Kasumi-1 (cell line): ENCODE measurements around the gene KANSL3.
"Not testable (repeated sequence)": the region's sequence is repeated elsewhere in the genome, so short reads cannot be mapped to it uniquely, and the experiment has no call there.

Source experiments
- DNase-seq, 2 experiments: peaks; one replicate each; lab custom pipeline; 2025; lab: John Stamatoyannopoulos, UW

The KANSL3 gene

GRCh38 chr2:96654791-96655190 is 16.7 kb upstream of the KANSL3 start:
- not testable (repeated sequence) for DNase-seq

GRCh38 chr2:96651793-96652192 is 13.7 kb upstream of the KANSL3 start:
- no peak for DNase-seq

DNA sequence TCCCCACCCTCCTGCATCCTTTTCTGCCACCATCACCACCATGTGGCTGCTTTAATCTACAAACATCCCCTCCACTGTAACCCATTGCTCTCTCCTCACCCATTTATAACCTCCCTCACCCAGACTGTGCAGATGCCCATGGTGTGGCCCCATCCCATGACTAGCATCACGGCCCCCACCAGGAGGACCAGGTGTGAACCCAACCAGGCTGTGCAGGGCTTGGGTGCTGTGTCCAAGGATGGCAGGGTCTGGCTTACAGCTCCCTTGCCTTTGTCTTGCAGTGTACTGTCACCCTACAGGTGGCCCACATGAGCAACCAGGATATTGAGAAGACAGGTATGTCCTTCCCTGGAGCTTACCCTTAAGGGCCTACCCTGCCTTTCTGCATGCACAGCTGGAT is 11.2 kb upstream of the KANSL3 start:
- DNase-seq, result no peak

- no peak for DNase-seq
Measured at GRCh38 chr2:96648306-96648930, 10.3 kb upstream of the KANSL3 start.

- no peak for DNase-seq
Measured at GRCh38 chr2:96647681-96648080, 9.6 kb upstream of the KANSL3 start.

DNA sequence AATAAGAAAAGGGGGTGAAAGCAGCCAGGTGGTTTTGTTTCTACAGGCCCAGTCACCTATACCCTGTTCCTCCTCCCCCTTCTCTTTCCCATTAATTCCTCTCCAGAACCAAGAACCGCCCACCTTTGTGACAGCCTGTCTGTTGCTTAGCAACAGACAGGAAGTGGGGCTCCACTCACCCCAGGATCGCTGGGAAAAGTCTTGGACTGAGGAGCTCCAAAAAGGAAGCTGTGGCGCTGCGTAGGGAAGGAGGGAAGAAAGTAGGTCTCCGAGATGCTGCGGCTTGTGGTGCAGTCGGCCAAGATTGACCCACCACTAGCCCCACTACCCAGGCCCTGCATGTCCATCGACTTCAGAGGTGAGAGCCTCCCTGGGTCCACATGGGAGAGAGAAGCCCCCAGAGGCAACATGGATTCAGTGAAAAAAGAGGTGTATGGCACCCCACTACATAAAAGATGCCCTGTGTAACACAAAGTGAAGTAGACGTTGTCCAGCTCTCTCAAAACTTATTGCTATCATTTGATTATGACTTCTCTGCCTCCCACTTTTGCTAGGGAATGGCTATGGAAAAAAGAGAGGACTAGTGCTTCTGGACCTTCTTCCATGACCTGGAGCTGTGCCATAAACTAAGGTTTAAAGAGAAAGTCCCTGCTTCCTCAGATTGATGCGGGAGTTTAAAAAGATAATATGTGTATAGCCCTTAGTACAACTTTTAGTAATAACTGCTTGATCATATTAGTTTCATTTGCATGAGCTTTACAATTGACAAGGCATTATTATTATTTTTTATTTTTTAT is 4.7 kb upstream of the KANSL3 start, which contains the start of gene FER1L5:
Gene FER1L5 (plus strand): TSS at position 201 of the 797 bp plus-strand sequence. CDS start 73 bp downstream, at position 274.
- no peak for DNase-seq

- DNase-seq, result peak; percentile 49 to 53
Measured at GRCh38 chr2:96637385-96638143, 548 bp downstream of the KANSL3 start.

DNA sequence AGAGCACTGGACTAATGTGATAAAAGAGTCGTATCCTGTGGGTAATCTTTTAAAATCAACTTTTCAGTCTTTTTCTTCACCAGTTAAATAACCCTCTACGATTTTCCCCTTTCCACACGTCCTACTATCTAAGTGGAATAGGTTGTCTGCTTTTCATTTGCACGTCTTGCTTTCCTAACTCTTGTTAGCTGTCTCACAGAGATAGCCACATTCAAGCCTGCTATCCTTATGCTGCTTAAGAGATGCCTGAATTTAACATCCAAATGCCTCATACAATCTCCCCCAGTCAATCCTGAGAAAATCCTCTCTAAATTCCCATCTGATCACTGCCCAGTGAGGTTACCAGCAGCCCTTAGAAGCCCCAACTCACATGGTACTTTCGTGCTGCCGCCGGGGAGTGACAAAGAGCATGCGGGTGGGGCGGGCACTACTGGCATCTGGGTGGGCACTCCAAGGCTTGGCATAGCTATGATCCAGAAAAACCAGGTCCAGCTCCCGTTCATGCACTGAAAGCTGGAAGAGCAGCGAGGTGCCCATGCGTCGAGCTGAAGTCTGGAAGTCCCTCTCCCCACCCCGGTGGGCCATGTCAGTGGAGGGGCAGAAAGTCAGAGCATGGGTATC is 1.5 kb downstream of the KANSL3 start:
- no peak for DNase-seq

DNA sequence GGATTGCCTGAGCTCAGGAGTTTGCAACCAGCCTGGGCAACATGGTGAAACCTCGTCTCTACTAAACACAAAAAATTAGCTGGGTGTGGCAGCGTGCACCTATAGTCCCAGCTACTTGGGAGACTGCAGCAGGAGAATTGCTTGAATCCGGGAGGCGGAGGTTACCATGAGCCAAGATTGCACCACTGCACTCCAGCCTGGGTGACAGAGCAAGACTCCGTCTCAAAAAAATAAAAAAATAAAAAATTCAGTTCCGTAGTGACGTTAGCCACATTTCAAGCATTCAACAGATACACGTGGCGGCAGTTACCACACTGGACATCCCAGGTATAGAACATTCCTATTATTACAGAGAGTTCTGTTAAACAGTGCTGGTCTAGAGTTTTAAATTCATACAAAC is 4.5 kb downstream of the KANSL3 start:
- no peak for DNase-seq

DNA sequence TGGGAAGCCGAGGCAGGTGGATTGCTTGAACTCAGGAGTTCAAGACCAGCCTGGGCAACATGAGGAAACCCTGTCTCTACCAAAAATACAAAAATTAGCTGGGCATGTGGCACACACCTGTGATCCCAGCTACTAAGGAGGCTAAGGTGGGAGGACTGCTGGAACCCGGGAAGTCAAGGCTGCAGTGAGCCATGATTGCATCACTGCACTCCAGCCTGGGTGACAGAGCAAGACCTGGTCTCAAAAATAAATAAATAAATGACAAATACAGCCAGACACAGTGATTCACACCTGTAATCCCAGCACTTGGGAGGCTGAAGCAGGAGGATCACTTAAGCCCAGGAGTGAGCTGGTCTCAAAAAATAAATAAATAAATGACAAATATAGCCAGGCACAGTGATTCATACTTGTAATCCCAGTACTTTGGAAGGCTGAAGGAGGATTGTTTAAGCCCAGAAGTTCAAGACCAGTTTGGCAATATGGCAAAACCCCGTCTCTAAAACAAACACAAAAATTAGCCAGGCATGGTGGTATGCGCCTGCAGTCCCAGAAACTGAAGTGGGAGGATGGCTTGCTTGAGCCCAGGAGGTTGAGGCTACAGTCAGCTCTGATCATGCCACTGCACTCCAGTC is 6.2 kb downstream of the KANSL3 start:
- DNase-seq, result no peak

DNA sequence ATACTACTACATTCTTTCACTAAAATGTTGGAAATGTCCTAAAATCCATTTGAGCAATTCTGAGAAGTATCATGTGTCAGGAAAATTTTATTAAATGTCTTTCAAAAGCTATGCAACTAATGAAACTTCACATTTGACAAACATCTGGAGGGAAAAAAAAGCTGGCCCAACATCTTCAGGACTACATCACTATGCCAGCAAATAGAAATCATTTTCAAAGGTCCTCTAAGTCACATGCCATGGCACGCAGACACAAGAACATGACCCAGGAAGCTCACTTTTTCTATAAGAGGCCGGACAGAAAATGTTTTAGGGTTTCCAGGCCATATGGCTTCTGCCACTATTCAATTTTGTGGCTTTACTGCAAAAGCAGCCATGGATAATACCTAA is 11.6 kb downstream of the KANSL3 start:
- DNase-seq, result no peak

DNA sequence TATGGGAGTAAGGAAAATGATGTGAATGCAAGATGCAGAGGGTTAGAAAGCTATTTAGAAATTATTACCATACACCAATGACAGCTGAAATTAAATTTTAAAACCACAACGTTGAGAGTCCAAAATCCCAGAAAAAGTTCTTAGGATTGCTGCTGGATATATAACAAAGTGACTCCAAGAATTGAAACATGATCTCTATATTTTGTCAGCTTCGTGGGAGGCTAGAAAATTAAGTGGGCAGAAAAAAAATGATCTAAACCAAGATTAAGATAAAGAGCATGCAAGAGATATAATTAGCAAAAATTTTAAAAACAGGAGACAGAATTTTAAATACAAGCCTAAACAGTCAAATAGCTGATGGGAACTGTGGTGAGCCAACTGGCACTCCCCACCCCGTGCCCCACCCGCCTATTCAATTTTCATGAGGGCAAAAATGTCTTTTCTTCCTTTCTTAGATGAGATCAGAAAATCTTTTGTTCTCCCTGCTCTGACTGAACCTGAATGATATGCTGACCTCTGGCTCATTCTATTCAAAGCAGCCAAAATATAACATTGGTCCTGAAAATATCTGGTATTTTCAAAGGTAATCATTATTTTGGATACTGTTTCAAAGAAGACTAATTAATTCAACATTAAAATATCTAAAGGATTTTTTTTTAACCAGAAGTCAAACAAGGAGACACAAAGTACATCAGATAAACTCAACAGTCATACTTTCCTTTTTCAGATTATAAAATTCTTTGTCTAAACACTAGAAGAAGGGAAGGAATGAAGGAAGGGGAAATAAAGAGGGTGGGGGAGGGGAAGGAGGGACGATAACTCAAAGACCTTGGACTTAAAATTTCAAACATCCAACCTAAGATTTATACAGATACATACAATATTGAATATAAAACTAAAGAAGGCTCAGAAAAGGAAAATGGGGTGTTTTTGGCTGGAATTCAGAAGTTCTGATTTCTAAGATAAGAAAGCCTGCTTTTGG is 12.2 kb downstream of the KANSL3 start:
- DNase-seq, result no peak

- DNase-seq, result no peak
Measured at GRCh38 chr2:96623116-96623515, 15.0 kb downstream of the KANSL3 start.

GRCh38 chr2:96622544-96622943 is 15.6 kb downstream of the KANSL3 start:
- no peak for DNase-seq

DNA sequence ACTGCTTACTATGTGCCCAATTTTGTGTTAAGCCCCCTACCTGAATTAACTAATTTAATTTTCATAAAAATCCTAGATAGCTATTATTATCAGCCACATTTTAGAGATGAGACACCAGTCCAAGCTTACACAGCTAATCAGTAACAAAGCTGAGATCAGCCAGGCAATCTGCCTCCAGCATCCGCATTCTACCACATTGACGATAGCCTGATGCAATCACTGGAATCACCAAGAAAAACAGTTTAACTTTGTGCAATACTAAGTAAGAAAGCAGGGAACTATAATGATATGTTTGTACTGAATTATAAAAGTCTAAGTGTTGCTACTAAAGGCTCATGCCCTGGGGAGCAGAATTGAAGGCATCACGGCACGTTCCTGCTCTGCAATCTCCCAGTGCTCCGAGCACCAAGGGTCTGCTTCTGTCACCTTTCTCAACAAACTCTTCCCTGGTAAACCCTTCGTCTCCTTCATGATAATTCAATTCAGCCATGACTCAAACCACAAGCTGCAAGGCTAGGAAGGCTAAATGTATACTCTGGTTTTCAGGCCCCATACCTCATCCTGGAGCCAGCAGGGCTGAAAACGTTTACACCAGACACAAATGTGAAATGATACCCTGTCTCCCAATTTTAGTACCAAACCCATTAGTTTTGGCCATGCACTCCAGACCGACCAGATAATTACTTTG is 19.4 kb downstream of the KANSL3 start:
- DNase-seq, result no peak

GRCh38 chr2:96617012-96617411 is 21.1 kb downstream of the KANSL3 start:
- DNase-seq, result no peak

- DNase-seq, result no peak
Measured at GRCh38 chr2:96616535-96616934, 21.6 kb downstream of the KANSL3 start.

DNA sequence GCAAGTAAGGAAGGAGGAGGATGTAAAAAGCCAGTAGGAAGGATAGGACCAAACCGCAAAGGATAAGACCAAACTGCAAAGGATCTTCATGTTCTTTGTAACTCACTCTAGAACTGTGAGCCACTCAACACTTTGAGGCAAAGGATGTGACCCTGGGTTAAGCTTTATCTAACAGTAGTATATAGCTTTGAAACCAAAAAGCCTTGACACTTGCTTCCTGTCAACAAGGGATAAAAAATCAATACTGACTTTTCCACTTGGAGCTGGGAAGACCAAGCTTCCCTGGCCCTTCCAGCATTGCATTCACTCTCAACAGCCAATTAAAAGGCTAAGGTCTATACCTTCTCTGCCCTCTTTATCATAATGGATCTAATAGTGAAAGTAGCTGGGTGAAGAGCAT is 22.0 kb downstream of the KANSL3 start:
- no peak for DNase-seq

DNA sequence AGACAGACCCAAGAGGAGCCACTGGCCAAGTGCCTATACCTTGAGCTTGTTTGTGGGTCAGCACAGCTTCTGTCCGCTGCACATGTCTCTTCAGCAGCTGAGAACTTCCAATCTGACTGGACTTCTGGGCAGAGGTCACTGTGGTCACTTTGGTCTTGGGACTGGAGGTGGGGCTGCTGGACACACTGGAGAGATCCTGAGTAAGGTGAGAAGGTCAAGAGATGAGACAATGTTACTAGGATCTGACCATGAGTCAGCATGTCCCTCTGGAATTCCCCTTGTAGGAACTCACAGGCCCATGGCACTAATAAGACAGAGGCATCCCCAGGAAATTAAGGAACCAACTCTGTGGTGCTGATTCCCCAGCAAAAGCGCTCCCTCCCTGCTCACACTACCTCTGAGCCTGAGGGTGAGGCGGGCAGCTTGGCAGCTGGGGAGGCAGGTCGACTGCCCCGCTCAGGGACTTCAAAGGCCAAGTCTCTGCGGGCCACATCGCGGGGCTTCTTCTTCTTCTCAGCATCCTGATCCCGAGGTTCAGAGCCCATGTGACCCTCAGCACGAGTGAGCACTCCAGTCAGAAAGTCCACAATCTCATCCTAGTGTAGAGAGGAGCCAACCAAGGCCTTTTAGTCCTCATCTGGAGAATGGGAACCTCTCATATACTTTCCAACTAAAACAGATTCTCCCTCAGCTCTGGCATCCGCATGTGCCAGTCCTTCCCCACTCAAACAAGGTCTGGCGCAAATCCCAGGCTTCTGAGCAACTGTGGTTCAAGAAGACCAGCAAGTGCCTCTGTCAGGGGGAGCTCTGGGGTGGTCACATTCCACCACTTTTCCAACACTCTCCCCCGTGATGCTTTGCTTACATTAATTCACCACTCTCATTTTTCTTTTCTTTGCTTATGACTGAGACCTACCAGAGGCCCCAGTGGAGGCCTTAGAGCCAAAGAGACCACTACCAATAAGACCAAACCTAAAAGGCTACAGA is 29.4 kb downstream of the KANSL3 start:
- DNase-seq, result no peak
